Caco-2 (cell line): ENCODE data around the gene ZNF577. TPM values are rescaled to one million over a fixed set of nuclear protein-coding genes. Genes with fewer than 3 reads are reported as not detected.

Experiments used
- BruUV-seq: library from RNA; stranded (reverse); fragments of 400-500 nt; replicated peaks from 2 replicates; lab custom pipeline; 2021; lab: Mats Ljungman, UMichigan
- CTCF ChIA-PET: fragments of 300-600 bp; sonication (Branson Sonifier 250); formaldehyde crosslinking; loops from one replicate; lab custom pipeline; 2022; ENCODE audit warnings: antibody characterized with exemption; lab: Charles Lee
- POLR2A ChIA-PET: fragments of 300-600 bp; sonication (Branson Sonifier 250); formaldehyde crosslinking; loops from one replicate; lab custom pipeline; 2022; ENCODE audit warnings: antibody characterized with exemption; lab: Charles Lee
- DNase-seq, 2 experiments: peaks; one replicate each; pipeline versions ENCODE4 v3.0.0 to v3.0.0-alpha.2; 2020 to 2022
- H3K27me3 ChIP-seq: replicated peaks from 2 replicates; pipeline ENCODE4 v1.6.0; 2011; ENCODE audit warnings: low read length; ENCODE audit not compliant: control insufficient read depth, insufficient read depth
- H3K36me3 ChIP-seq: 2 replicates; pipeline ENCODE4 v1.5.1; 2011; ENCODE audit warnings: low read length; ENCODE audit not compliant: control insufficient read depth, insufficient read depth
- H3K4me1 ChIP-seq: fragments of 250-450 bp; sonication (Bioruptor Pico); 2 replicates; pipeline ENCODE4 v1.5.1; 2020; ENCODE audit warnings: mild to moderate bottlenecking
- H3K4me3 ChIP-seq: 2 replicates; pipeline ENCODE4 v1.5.1; 2011; ENCODE audit warnings: low read depth, mild to moderate bottlenecking, control low read depth, low read length
- H3K9me3 ChIP-seq: fragments of 250-450 bp; sonication (Bioruptor Pico); 2 replicates; pipeline ENCODE4 v1.5.1; 2020; ENCODE audit warnings: mild to moderate bottlenecking, moderate library complexity
- H3K27ac Mint-ChIP-seq: one replicate; pipeline ENCODE4 v1.8.0; 2022; ENCODE audit warnings: mixed read lengths; ENCODE audit not compliant: unreplicated experiment
- H3K27me3 Mint-ChIP-seq: one replicate; pipeline ENCODE4 v1.8.0; 2022; ENCODE audit warnings: mixed read lengths; ENCODE audit not compliant: insufficient read depth, unreplicated experiment
- H3K36me3 Mint-ChIP-seq: one replicate; pipeline ENCODE4 v1.8.0; 2022; ENCODE audit warnings: mild to moderate bottlenecking, mixed read lengths; ENCODE audit not compliant: insufficient read depth, unreplicated experiment
- H3K4me1 Mint-ChIP-seq: one replicate; pipeline ENCODE4 v1.8.0; 2022; ENCODE audit warnings: low read depth, mixed read lengths; ENCODE audit not compliant: unreplicated experiment
- H3K4me3 Mint-ChIP-seq: one replicate; pipeline ENCODE4 v1.8.0; 2022; ENCODE audit warnings: mild to moderate bottlenecking, moderate library complexity, mixed read lengths; ENCODE audit not compliant: unreplicated experiment
- H3K9me3 Mint-ChIP-seq: one replicate; pipeline ENCODE4 v1.8.0; 2022; ENCODE audit warnings: mixed read lengths; ENCODE audit not compliant: unreplicated experiment
- CTCF ChIP-seq, 2 experiments: fragments of 200-600 bp in 1 of 2; IDR thresholded peaks; 1 replicate in 1 of 2; 2 replicates in 1 of 2; pipeline versions ENCODE4 v1.5.1 to v1.8.0; 2011 to 2022; ENCODE audit warnings: antibody characterized with exemption in 1 of 2, control low read depth in 1 of 2, inconsistent platforms in 1 of 2, low read depth in 1 of 2, low read length in 1 of 2, mild to moderate bottlenecking in 1 of 2, moderate library complexity in 1 of 2; ENCODE audit not compliant: insufficient read depth in 1 of 2, severe bottlenecking in 1 of 2, unreplicated experiment in 1 of 2
- intact Hi-C: fragments of 100-400 bp; cut with micrococcal nuclease; formaldehyde crosslinking; loops from one replicate; pipeline ENCODE4 v1.10.0; 2022; ENCODE audit not compliant: unreplicated experiment
- total RNA-seq: library from RNA; stranded (reverse); gene quantifications from 2 replicates; pipeline ENCODE4 v1.2.3, GENCODE V29; 2022

ZNF577 gene
- total RNA-seq, 1 experiment from 2014 or later: 7.7 TPM

DNA sequence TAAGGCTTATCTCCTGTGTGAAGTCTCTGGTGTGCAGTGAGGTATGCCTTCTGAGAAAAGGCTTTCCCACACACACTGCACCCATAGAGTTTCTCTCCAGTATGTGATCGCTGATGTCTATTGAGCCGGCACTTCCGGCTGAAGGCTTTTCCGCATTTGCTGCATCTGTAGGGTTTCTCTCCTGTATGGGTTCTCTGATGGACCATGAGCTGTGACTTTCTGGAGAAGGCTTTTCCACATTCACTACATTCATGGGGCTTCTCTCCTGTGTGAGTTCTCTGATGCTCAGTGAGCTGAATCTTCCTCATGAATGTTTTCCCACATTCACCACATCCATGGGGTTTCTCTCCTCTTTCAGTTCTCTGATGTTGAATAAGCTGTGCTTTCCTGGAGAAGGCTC lies 14.7 kb downstream of the ZNF577 start:
- H3K4me1 ChIP-seq: no peaks in the 10 kb centered on the region
- BruUV-seq: no TSS peak
- ChIA-PET CTCF (no interaction called here), POLR2A (no interaction called here)
- H3K4me3 ChIP-seq: no peak overlapping the region
- intact Hi-C loops: no loop called here
- no peak for DNase-seq
- Mint-ChIP-seq H3K27ac (no peak overlapping the region), H3K4me1 (no peaks in the 10 kb centered on the region), H3K4me3 (no peak overlapping the region), H3K9me3 (peaks cover 77% of the 10 kb centered on the region), H3K36me3 (peaks cover 31% of the 10 kb centered on the region), H3K27me3 (no peaks in the 10 kb centered on the region)
- no peak for TF ChIP-seq CTCF (IDR thresholded peaks at IDR 0.05; ENCODE audit: insufficient read depth in 1 of 2, low read depth in 1 of 2, low read length in 1 of 2, severe bottlenecking in 1 of 2, unreplicated experiment in 1 of 2)
- H3K36me3 ChIP-seq: peaks cover 2% of the 10 kb centered on the region
- peaks cover 20% of the 10 kb centered on the region for H3K9me3 ChIP-seq
- H3K27me3 ChIP-seq: no peaks in the 10 kb centered on the region

- POLR2A ChIA-PET: no interaction called here
- intact Hi-C loops: no loop called here
Measured at GRCh38 chr19:51861870-51862622, 25.7 kb downstream of the ZNF577 start.

GRCh38 chr19:51837145-51837544 lies 50.6 kb downstream of the ZNF577 start:
- ChIA-PET CTCF (no interaction called here), POLR2A (no interaction called here)
- BruUV-seq: no TSS peak
- Histone ChIP-seq H3K27me3 (no peaks in the 10 kb centered on the region), H3K9me3 (peaks cover 26% of the 10 kb centered on the region), H3K4me3 (no peak overlapping the region), H3K4me1 (no peaks in the 10 kb centered on the region), H3K36me3 (no peaks in the 10 kb centered on the region)
- intact Hi-C loops: no loop called here
- H3K27ac Mint-ChIP-seq: no peak overlapping the region
- H3K4me1 Mint-ChIP-seq: no peaks in the 10 kb centered on the region
- peaks cover 8% of the 10 kb centered on the region for H3K36me3 Mint-ChIP-seq
- no peak overlapping the region for H3K4me3 Mint-ChIP-seq
- TF ChIP-seq CTCF (IDR thresholded peaks at IDR 0.05; ENCODE audit: insufficient read depth in 1 of 2, low read depth in 1 of 2, low read length in 1 of 2, severe bottlenecking in 1 of 2, unreplicated experiment in 1 of 2): no peak
- no peak for DNase-seq
- peaks cover 36% of the 10 kb centered on the region for H3K9me3 Mint-ChIP-seq
- no peaks in the 10 kb centered on the region for H3K27me3 Mint-ChIP-seq

More at GRCh38 chr19:51861870-51862622, 25.7 kb downstream of the ZNF577 start:
- no peak for TF ChIP-seq CTCF (IDR thresholded peaks at IDR 0.05; ENCODE audit: insufficient read depth in 1 of 2, low read depth in 1 of 2, low read length in 1 of 2, severe bottlenecking in 1 of 2, unreplicated experiment in 1 of 2)
- CTCF ChIA-PET: no interaction called here
- Histone ChIP-seq H3K4me3 (no peak overlapping the region), H3K27me3 (no peaks in the 10 kb centered on the region), H3K9me3 (peaks cover 57% of the 10 kb centered on the region), H3K36me3 (no peaks in the 10 kb centered on the region), H3K4me1 (no peaks in the 10 kb centered on the region)
- Mint-ChIP-seq H3K27me3 (no peaks in the 10 kb centered on the region), H3K27ac (no peak overlapping the region), H3K9me3 (peaks cover 53% of the 10 kb centered on the region), H3K36me3 (no peaks in the 10 kb centered on the region), H3K4me3 (no peak overlapping the region), H3K4me1 (no peaks in the 10 kb centered on the region)
- no peak for DNase-seq
- BruUV-seq: no TSS peak
